ENCODE data around the gene NMNAT3.

GRCh38 chr3:139672884-139673283 lies 4.9 kb downstream of the NMNAT3 start:
- TF ChIP-seq POLR2A (IDR thresholded peaks at IDR 0.05) (no peak), EP300 (IDR thresholded peaks at IDR 0.05; ENCODE audit: low read depth) (no peak)

Measured in transverse colon (tissue), 1 donor.